Measurements from ENCODE around the gene CALCB. TPM values are rescaled to one million over a fixed set of nuclear protein-coding genes. Genes with fewer than 3 reads are reported as not detected.

CALCB gene
- polyA plus RNA-seq, 1 donor from 2014 or later: not detected

DNA sequence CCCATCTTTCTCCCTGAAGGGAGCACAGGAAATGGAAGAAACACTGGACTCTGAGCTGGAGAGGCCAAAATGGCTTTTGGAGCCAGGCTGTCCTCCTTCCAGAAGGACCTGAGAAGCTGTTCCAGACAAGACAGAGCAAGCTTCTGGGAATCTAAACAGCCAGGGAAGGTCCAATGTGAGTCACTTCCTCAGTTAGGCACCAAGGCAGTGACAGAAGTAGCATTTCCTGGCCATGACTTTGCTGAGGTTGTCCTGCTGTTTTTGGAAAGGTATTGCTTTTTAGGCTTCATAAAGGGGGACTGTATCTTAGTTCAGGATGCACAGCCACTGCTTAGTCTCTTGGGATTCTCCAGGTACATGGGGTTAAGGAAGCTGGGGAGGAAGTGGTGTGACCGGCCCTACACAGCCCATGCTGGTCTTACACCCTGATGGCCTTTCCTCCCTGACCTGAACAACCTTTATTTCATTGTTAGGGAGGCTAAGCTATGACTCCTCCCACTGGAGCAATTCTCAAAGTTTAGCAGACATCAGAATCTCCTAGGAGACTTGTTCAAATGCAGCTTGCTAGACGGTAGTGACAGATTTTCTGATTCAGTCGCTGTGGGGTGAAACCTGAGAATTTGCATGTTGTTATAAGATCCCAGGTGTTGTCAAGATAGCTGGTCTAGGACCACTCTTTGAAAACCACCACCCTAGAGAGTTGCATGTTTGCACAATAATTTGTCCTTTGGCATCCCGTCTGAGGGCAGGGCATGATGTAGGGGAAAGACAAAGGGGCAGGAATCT lies 34.5 kb downstream of the CALCB start:
- Histone ChIP-seq H3K27ac (ENCODE audit: low read length) (no peak overlapping the region), H3K4me3 (ENCODE audit: low read length) (no peak overlapping the region), H2AFZ (ENCODE audit: low read depth, low read length) (no peak overlapping the region), H3F3A (ENCODE audit: insufficient read depth, low read length, poor library complexity, severe bottlenecking) (no peaks in the 10 kb centered on the region), H3K9me2 (ENCODE audit: insufficient read depth, low read length) (no peaks in the 10 kb centered on the region), H4K20me1 (ENCODE audit: insufficient read depth) (no peaks in the 10 kb centered on the region), H3K4me2 (ENCODE audit: low read length) (no peak overlapping the region), H3K9me3 (ENCODE audit: low read length) (no peaks in the 10 kb centered on the region), H3K79me2 (replicated peaks; ENCODE audit: insufficient read depth, low read length) (no peaks in the 10 kb centered on the region), H3K36me3 (ENCODE audit: insufficient read depth, low read length) (no peaks in the 10 kb centered on the region), H3K27me3 (ENCODE audit: insufficient read depth, low read depth, low read length) (no peaks in the 10 kb centered on the region), H3K9ac (ENCODE audit: low read length) (no peak overlapping the region)
- TF ChIP-seq, protein P1, sequence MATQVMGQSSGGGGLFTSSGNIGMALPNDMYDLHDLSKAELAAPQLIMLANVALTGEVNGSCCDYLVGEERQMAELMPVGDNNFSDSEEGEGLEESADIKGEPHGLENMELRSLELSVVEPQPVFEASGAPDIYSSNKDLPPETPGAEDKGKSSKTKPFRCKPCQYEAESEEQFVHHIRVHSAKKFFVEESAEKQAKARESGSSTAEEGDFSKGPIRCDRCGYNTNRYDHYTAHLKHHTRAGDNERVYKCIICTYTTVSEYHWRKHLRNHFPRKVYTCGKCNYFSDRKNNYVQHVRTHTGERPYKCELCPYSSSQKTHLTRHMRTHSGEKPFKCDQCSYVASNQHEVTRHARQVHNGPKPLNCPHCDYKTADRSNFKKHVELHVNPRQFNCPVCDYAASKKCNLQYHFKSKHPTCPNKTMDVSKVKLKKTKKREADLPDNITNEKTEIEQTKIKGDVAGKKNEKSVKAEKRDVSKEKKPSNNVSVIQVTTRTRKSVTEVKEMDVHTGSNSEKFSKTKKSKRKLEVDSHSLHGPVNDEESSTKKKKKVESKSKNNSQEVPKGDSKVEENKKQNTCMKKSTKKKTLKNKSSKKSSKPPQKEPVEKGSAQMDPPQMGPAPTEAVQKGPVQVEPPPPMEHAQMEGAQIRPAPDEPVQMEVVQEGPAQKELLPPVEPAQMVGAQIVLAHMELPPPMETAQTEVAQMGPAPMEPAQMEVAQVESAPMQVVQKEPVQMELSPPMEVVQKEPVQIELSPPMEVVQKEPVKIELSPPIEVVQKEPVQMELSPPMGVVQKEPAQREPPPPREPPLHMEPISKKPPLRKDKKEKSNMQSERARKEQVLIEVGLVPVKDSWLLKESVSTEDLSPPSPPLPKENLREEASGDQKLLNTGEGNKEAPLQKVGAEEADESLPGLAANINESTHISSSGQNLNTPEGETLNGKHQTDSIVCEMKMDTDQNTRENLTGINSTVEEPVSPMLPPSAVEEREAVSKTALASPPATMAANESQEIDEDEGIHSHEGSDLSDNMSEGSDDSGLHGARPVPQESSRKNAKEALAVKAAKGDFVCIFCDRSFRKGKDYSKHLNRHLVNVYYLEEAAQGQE (IDR thresholded peaks at IDR 0.05; ENCODE audit: borderline replicate concordance): no peak
- no peak for TF ChIP-seq TAF1 (IDR thresholded peaks at IDR 0.05; ENCODE audit: low read depth)
- no peak for TF ChIP-seq MXI1 (conservative IDR thresholded peaks at IDR 0.05; ENCODE audit: poor library complexity, severe bottlenecking)
- TF ChIP-seq EZH2 (IDR thresholded peaks at IDR 0.05; ENCODE audit: borderline replicate concordance, insufficient read depth, low read length, poor library complexity, severe bottlenecking): no peak
- TF ChIP-seq SMC3 (conservative IDR thresholded peaks at IDR 0.05; ENCODE audit: poor library complexity): no peak
- no peak for TF ChIP-seq RAD21 (conservative IDR thresholded peaks at IDR 0.05)
- TF ChIP-seq EP300 (conservative IDR thresholded peaks at IDR 0.05; ENCODE audit: poor library complexity, severe bottlenecking): no peak
- TF ChIP-seq, protein P2, sequence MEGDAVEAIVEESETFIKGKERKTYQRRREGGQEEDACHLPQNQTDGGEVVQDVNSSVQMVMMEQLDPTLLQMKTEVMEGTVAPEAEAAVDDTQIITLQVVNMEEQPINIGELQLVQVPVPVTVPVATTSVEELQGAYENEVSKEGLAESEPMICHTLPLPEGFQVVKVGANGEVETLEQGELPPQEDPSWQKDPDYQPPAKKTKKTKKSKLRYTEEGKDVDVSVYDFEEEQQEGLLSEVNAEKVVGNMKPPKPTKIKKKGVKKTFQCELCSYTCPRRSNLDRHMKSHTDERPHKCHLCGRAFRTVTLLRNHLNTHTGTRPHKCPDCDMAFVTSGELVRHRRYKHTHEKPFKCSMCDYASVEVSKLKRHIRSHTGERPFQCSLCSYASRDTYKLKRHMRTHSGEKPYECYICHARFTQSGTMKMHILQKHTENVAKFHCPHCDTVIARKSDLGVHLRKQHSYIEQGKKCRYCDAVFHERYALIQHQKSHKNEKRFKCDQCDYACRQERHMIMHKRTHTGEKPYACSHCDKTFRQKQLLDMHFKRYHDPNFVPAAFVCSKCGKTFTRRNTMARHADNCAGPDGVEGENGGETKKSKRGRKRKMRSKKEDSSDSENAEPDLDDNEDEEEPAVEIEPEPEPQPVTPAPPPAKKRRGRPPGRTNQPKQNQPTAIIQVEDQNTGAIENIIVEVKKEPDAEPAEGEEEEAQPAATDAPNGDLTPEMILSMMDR (IDR thresholded peaks at IDR 0.05; ENCODE audit: poor library complexity, severe bottlenecking): no peak
- no peak for TF ChIP-seq POLR2AphosphoS5 (IDR thresholded peaks at IDR 0.05)

DNA sequence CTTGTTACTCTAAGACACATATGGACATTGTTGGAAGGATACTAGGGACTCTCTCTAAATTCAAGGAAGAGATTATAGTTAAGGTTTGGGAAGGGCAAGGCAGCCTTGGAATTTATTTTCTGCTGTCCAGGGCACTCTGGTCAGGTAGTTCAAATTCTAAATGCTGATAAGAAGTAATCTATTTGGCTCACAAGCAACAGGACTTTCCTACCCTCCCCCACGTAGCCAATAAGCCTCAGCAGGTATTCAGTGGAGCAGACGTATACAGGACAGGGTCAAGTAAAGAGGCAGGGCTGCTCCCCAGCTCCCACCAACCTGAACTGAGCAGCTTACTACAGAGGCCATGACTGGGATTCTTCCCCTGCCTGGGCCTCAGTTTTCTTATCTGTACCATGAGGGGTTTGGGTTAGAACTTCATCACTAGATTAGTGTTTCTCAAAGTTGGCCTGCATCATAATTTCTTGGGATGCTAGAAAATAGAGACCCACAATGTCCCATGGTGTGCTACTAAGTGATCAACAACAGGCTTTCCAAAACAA lies 35.3 kb downstream of the CALCB start:
- no peaks in the 10 kb centered on the region for H3K27me3 ChIP-seq (ENCODE audit: insufficient read depth, low read depth, low read length)
- no peak overlapping the region for H3K9ac ChIP-seq (ENCODE audit: low read length)
- no peaks in the 10 kb centered on the region for H3K9me3 ChIP-seq (ENCODE audit: low read length)
- no peaks in the 10 kb centered on the region for H4K20me1 ChIP-seq (ENCODE audit: insufficient read depth)
- H3K4me3 ChIP-seq (ENCODE audit: low read length): no peak overlapping the region
- no peaks in the 10 kb centered on the region for H3F3A ChIP-seq (ENCODE audit: insufficient read depth, low read length, poor library complexity, severe bottlenecking)
- TF ChIP-seq TAF1 (IDR thresholded peaks at IDR 0.05; ENCODE audit: low read depth) (no peak), RAD21 (conservative IDR thresholded peaks at IDR 0.05) (no peak), SMC3 (conservative IDR thresholded peaks at IDR 0.05; ENCODE audit: poor library complexity) (no peak), EZH2 (IDR thresholded peaks at IDR 0.05; ENCODE audit: borderline replicate concordance, insufficient read depth, low read length, poor library complexity, severe bottlenecking) (no peak), EP300 (conservative IDR thresholded peaks at IDR 0.05; ENCODE audit: poor library complexity, severe bottlenecking) (no peak), POLR2AphosphoS5 (IDR thresholded peaks at IDR 0.05) (no peak), MXI1 (conservative IDR thresholded peaks at IDR 0.05; ENCODE audit: poor library complexity, severe bottlenecking) (no peak)
- TF ChIP-seq, protein P1 (IDR thresholded peaks at IDR 0.05; ENCODE audit: borderline replicate concordance): no peak
- TF ChIP-seq, protein P2 (IDR thresholded peaks at IDR 0.05; ENCODE audit: poor library complexity, severe bottlenecking): no peak
- H3K9me2 ChIP-seq (ENCODE audit: insufficient read depth, low read length): no peaks in the 10 kb centered on the region
- no peak overlapping the region for H2AFZ ChIP-seq (ENCODE audit: low read depth, low read length)
- no peak overlapping the region for H3K27ac ChIP-seq (ENCODE audit: low read length)
- H3K79me2 ChIP-seq (replicated peaks; ENCODE audit: insufficient read depth, low read length): no peaks in the 10 kb centered on the region
- no peak overlapping the region for H3K4me2 ChIP-seq (ENCODE audit: low read length)
- H3K36me3 ChIP-seq (ENCODE audit: insufficient read depth, low read length): no peaks in the 10 kb centered on the region

All from neural cell (in vitro differentiated cells).